ENCODE results near the gene RHBDD2. TPM values are rescaled to one million over a fixed set of nuclear protein-coding genes. Genes with fewer than 3 reads are reported as not detected.
"Not testable (repeated sequence)": the region's sequence is repeated elsewhere in the genome, so short reads cannot be mapped to it uniquely, and the experiment has no call there.

RHBDD2 gene
- polyA plus RNA-seq, 3 donors, result 23.4 to 53.5 (median 43.4) TPM

- not testable (repeated sequence) for H3K27ac ChIP-seq (ENCODE audit: low read depth, low read length)
- 94 to 97% (median 94%) methylated on average over 13 of the region's 13 CpGs for WGBS, 3 donors
Observed at GRCh38 chr7:75883265-75883824, 4.5 kb downstream of the RHBDD2 start.

- 95 to 97% (median 95%) methylated on average over 5 of the region's 5 CpGs for WGBS, 3 donors
- H3K27ac ChIP-seq (ENCODE audit: low read depth, low read length), result no peak overlapping the region
Observed at GRCh38 chr7:75884476-75884875, 5.6 kb downstream of the RHBDD2 start.

GRCh38 chr7:75885036-75885435, 6.2 kb downstream of the RHBDD2 start:
- WGBS, 3 donors, result 85 to 96% (median 95%) methylated on average over 3 of the region's 3 CpGs
- H3K27ac ChIP-seq (ENCODE audit: low read depth, low read length), result no peak overlapping the region

GRCh38 chr7:75887669-75888369, 9.0 kb downstream of the RHBDD2 start:
- WGBS, 3 donors, result 95 to 96% (median 95%) methylated on average over 13 of the region's 13 CpGs
- no peak overlapping the region for H3K27ac ChIP-seq (ENCODE audit: low read depth, low read length)

- 75 to 82% (median 81%) methylated on average over 23 of the region's 23 CpGs for WGBS, 3 donors
- no peak overlapping the region for H3K27ac ChIP-seq (ENCODE audit: low read depth, low read length)
Observed at GRCh38 chr7:75888464-75889222, 9.8 kb downstream of the RHBDD2 start.

GRCh38 chr7:75889223-75889825, 10.5 kb downstream of the RHBDD2 start:
- H3K27ac ChIP-seq (ENCODE audit: low read depth, low read length), result no peak overlapping the region
- WGBS, 3 donors, result 89 to 92% (median 92%) methylated on average over 11 of the region's 11 CpGs

GRCh38 chr7:75889826-75890225, 11.0 kb downstream of the RHBDD2 start:
- 80 to 95% (median 86%) methylated on average over 11 of the region's 11 CpGs for WGBS, 3 donors

GRCh38 chr7:75891237-75891636, 12.4 kb downstream of the RHBDD2 start:
- H3K27ac ChIP-seq (ENCODE audit: low read depth, low read length), result not testable (repeated sequence)
- WGBS, 3 donors, result 79 to 84% (median 80%) methylated on average over 7 of the region's 7 CpGs

More at GRCh38 chr7:75889826-75890225, 11.0 kb downstream of the RHBDD2 start:
- H3K27ac ChIP-seq (ENCODE audit: low read depth, low read length), result no peak overlapping the region

- 94 to 95% (median 94%) methylated on average over 7 of the region's 7 CpGs for WGBS, 3 donors
Observed at GRCh38 chr7:75891815-75892411, 13.1 kb downstream of the RHBDD2 start.

GRCh38 chr7:75892634-75893272, 13.9 kb downstream of the RHBDD2 start:
- H3K27ac ChIP-seq (ENCODE audit: low read depth, low read length), result no peak overlapping the region
- 57 to 69% (median 62%) methylated on average over 15 of the region's 15 CpGs for WGBS, 3 donors

More at GRCh38 chr7:75891815-75892411, 13.1 kb downstream of the RHBDD2 start:
- H3K27ac ChIP-seq (ENCODE audit: low read depth, low read length), result no peak overlapping the region

- H3K27ac ChIP-seq (ENCODE audit: low read depth, low read length), result no peak overlapping the region
- 85 to 93% (median 87%) methylated on average over 6 of the region's 6 CpGs for WGBS, 3 donors
Observed at GRCh38 chr7:75896803-75897327, 18.0 kb downstream of the RHBDD2 start.

- no peak overlapping the region for H3K27ac ChIP-seq (ENCODE audit: low read depth, low read length)
- 88 to 91% (median 89%) methylated on average over 9 of the region's 9 CpGs for WGBS, 3 donors
Observed at GRCh38 chr7:75900617-75901315, 21.9 kb downstream of the RHBDD2 start.

GRCh38 chr7:75905785-75906604, 27.2 kb downstream of the RHBDD2 start:
- 30 to 35% (median 30%) methylated on average over 17 of the region's 17 CpGs for WGBS, 3 donors
- peak overlapping the region; percentile 17 for H3K27ac ChIP-seq (ENCODE audit: low read depth, low read length)

GRCh38 chr7:75906991-75907667, 28.3 kb downstream of the RHBDD2 start:
- H3K27ac ChIP-seq (ENCODE audit: low read depth, low read length), result no peak overlapping the region
- WGBS, 3 donors, result 61 to 70% (median 65%) methylated on average over 10 of the region's 10 CpGs

- H3K27ac ChIP-seq (ENCODE audit: low read depth, low read length), result not testable (repeated sequence)
- 82 to 97% (median 96%) methylated on average over 9 of the region's 9 CpGs for WGBS, 3 donors
Observed at GRCh38 chr7:75907668-75908039, 28.8 kb downstream of the RHBDD2 start.

- no peak overlapping the region for H3K27ac ChIP-seq (ENCODE audit: low read depth, low read length)
- WGBS, 3 donors, result 92 to 95% (median 93%) methylated on average over 5 of the region's 5 CpGs
Observed at GRCh38 chr7:75909521-75910132, 30.8 kb downstream of the RHBDD2 start.

Measured in adipose tissue (tissue), 3 donors.